NCI-H774 (cell line): ENCODE measurements around the gene SPARC.
"Not testable (repeated sequence)": the region's sequence is repeated elsewhere in the genome, so short reads cannot be mapped to it uniquely, and the experiment has no call there.

Experiments used
- DNase-seq: peaks from one replicate; lab custom pipeline; 2025; lab: John Stamatoyannopoulos, UW

The SPARC gene

GRCh38 chr5:151686674-151687407 lies at the start of gene SPARC:
Gene SPARC (minus strand): TSS chr5:151686915. CDS start chr5:151676188, 10,727 bp downstream.
- DNase-seq, result no peak

GRCh38 chr5:151735646-151736045 lies 48.9 kb upstream of the SPARC start:
- no peak for DNase-seq

- DNase-seq, result no peak
Observed at GRCh38 chr5:151734064-151734408, 47.3 kb upstream of the SPARC start.

GRCh38 chr5:151733358-151734063 lies 46.8 kb upstream of the SPARC start:
- DNase-seq, result no peak

GRCh38 chr5:151730381-151730780 lies 43.7 kb upstream of the SPARC start:
- no peak for DNase-seq

GRCh38 chr5:151729597-151729996 lies 42.9 kb upstream of the SPARC start:
- not testable (repeated sequence) for DNase-seq

GRCh38 chr5:151724360-151724759 lies 37.6 kb upstream of the SPARC start:
- DNase-seq, result no peak

- no peak for DNase-seq
Observed at GRCh38 chr5:151722546-151722945, 35.8 kb upstream of the SPARC start.

- DNase-seq, result no peak
Observed at GRCh38 chr5:151721812-151722391, 35.2 kb upstream of the SPARC start.

GRCh38 chr5:151721087-151721646 lies 34.5 kb upstream of the SPARC start:
- DNase-seq, result no peak

- DNase-seq, result no peak
Observed at GRCh38 chr5:151720215-151720614, 33.5 kb upstream of the SPARC start.

- no peak for DNase-seq
Observed at GRCh38 chr5:151719228-151720000, 32.7 kb upstream of the SPARC start.

GRCh38 chr5:151718646-151719045 lies 31.9 kb upstream of the SPARC start:
- DNase-seq, result no peak

GRCh38 chr5:151718153-151718552 lies 31.4 kb upstream of the SPARC start:
- no peak for DNase-seq

GRCh38 chr5:151717416-151717815 lies 30.7 kb upstream of the SPARC start:
- DNase-seq, result no peak

- no peak for DNase-seq
Observed at GRCh38 chr5:151709109-151709735, 22.5 kb upstream of the SPARC start.

GRCh38 chr5:151708126-151708525 lies 21.4 kb upstream of the SPARC start:
- DNase-seq, result no peak

GRCh38 chr5:151707567-151707966 lies 20.9 kb upstream of the SPARC start:
- no peak for DNase-seq

GRCh38 chr5:151706906-151707305 lies 20.2 kb upstream of the SPARC start:
- no peak for DNase-seq

GRCh38 chr5:151703780-151704179 lies 17.1 kb upstream of the SPARC start:
- no peak for DNase-seq

GRCh38 chr5:151703227-151703626 lies 16.5 kb upstream of the SPARC start:
- no peak for DNase-seq

GRCh38 chr5:151700820-151701219 lies 14.1 kb upstream of the SPARC start:
- DNase-seq, result no peak
